GM19023 (cell line): ENCODE measurements around the gene FBXW7.

Experiments used
- ATAC-seq: cut with Tn5 transposase; IDR thresholded peaks from one replicate; pipeline ENCODE4 v1.9.1; 2021; ENCODE audit warnings: mild to moderate bottlenecking, moderate library complexity; ENCODE audit not compliant: unreplicated experiment

The FBXW7 gene

GRCh38 chr4:152513078-152513477, 22.8 kb downstream of the FBXW7 start:
- ATAC-seq = no peak

- ATAC-seq = no peak
Measured at GRCh38 chr4:152512483-152512882, 23.4 kb downstream of the FBXW7 start.

GRCh38 chr4:152510349-152511147, 25.3 kb downstream of the FBXW7 start:
- peak; percentile 52 for ATAC-seq

DNA sequence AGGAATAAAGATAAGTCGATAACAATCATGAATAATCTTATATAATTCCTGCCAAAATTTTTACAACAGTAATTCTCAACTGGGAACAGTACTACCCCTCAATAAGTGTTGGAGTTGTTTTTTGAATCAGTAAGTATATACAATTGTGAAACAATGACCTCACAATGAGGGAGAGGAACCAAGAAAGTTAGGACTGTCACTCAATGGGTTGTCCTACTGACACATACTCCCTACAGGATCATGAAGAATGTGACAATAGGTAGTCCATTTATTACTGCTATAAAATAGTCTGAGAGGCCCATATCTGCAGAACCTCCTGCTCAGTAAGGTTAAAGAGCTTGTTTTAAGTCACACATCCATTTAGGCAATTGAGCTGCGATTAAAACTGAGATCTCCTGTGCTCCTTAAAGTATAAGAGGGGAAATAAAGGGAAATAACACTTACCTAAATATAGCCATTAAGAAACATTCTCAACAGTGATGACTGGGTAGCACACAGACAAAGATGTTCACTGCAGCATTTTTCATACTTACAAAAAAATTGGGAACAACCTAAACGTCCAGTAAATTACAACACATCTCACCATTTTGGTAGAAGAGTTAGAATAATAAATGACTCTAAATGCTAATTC, 26.2 kb downstream of the FBXW7 start:
- no peak for ATAC-seq

DNA sequence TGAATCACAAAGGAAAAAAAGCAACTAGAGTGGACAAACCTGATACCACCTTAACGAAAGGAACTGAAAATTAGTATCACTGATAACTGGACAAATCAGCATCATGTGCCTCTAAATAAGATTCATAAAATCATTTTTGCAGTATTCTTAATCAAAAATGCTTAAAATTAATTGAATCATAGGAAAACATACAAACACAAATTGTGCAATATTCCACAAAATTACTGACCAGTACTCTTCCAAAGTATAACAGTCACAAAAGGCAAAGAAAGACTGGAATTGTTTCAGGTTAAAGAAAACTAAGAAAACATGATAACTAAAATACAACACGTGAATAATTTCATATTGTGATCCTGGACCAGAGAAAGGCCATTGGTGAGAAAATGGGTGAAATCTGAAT, 27.1 kb downstream of the FBXW7 start:
- ATAC-seq = no peak

DNA sequence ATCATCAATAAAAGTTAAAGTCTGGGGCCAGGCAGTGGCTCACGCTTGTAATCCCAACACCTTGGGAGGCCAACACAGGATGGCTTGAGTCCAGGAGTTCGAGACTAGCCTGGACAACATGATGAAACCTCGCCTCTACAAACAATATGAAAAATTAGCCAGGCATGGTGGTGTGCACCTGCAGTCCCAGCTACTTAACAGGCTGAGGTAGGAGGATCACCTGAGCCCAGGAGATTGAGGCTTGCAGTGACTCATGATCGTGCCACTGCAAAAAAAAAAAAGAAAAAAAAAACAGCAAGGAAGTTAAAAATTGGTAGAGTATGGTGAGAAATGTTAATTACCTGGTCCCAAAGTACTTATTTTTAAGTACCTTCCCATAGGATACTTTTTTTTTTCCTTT, 27.5 kb downstream of the FBXW7 start:
- no peak for ATAC-seq

DNA sequence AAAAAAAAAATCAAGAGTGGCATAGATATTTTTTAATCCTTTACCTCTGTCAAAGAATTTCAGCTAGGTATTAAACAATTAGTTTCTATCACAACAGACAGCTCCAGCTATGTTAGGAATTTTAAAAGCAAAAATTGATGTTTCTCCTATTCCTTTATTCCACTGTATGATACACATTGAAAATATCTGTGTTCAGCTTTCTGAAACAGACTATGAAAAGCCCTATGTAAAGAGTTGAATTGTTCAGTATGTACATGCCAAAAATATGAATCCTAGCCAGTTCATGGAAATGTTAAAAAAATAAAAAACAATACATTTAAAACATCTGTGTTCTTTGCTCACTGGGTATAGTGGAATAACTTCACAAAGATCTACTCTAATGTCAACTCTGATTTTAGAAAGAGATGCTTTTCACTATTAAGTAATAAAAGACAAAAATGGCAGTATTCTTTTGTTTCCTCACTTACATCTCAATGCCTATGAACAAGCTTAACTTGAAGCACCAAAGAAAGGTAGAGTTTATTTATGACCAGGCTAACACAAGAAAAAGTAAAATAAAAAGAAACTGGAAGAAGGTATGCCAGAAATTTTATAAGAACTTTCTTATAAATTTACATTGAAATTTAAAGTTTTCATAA, 32.1 kb downstream of the FBXW7 start:
- ATAC-seq = no peak

DNA sequence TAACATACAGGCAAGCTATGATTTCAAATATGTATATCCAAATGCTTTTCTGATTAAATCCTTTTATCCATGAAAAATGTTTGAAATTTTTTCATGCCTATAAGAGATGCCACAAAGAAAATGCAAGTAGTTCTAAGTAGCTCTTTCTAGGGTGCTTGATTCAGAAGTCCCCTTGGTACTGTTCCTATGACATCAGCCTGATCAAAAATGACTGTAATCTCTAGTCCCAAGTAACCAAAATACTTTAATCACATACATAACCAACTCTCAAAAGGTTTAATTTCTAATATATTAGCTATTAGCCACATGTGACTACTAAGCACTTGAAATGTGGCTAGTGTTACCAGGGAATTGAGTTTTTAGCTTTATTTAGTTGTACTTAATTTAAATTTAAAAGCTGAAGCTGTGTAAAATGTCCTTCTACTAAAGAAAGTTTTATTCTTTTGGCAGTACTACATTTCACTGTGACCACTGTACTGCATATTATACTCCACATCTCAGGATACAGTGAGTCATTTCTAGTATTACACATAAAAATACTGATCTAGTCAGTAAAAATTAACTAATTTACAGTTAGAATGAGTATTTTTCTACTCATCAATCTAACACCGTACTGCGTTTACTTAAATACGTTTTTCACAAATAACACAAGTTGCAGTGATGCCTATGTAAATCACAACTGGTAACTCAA, 33.9 kb downstream of the FBXW7 start:
- ATAC-seq = no peak

GRCh38 chr4:152500800-152501434, 35.0 kb downstream of the FBXW7 start:
- peak; percentile 47 for ATAC-seq

DNA sequence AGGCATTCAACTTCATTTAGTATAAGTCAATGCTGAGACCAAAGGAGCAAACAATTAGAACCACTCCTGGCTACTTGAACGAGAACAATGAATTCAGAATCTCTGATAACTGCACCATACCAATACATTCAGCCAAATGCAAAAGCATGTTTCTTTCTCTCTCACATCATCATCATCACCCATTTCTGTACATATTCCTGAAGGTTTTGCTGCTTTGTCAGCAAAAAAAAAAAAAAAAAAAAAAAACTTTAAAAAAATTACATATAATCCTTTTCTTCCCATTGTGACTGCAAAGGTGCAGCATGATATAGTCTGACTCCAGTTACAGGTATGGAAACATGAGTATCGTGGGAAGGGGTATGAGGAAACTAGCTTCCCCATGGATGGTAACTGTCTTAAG, 35.6 kb downstream of the FBXW7 start:
- ATAC-seq = no peak

DNA sequence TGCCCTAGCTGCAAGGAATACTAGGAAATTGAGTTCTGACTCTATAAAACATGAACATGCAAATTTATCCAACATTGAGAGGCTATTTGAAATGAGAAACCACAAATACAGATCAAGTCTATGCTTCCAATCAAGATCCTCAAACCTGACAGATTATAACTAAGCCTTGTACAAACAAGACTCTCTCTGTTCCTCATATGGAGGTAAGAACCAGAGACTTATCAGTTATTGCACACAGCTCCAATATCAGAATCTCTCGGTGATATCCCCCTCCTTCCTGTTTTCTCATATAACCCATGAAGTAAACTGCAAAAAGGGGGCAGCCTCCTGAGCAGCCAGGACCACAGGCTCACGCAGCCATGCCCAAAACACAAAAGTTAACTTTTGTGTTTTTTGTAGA, 36.5 kb downstream of the FBXW7 start:
- ATAC-seq = no peak

DNA sequence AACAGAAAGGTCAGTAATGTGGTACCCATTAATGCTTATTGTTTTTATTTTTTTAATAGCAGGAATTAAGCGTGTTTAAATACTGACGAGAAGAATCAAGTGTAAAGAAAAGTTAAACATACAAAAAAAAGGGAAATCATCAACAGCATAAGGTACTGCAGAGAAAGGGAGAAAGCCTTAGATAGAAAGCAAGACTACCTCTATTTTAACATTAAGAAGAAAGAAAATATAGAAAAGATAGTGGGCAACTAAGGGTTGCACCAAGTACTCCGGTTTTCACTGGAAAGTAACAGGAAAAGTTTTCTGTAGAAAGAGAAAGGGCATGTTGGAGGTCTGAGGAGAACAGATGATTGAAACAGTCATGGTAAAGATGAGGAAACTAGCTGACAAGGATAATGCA, 41.9 kb downstream of the FBXW7 start:
- no peak for ATAC-seq

- no peak for ATAC-seq
Measured at GRCh38 chr4:152488246-152488645, 47.6 kb downstream of the FBXW7 start.

DNA sequence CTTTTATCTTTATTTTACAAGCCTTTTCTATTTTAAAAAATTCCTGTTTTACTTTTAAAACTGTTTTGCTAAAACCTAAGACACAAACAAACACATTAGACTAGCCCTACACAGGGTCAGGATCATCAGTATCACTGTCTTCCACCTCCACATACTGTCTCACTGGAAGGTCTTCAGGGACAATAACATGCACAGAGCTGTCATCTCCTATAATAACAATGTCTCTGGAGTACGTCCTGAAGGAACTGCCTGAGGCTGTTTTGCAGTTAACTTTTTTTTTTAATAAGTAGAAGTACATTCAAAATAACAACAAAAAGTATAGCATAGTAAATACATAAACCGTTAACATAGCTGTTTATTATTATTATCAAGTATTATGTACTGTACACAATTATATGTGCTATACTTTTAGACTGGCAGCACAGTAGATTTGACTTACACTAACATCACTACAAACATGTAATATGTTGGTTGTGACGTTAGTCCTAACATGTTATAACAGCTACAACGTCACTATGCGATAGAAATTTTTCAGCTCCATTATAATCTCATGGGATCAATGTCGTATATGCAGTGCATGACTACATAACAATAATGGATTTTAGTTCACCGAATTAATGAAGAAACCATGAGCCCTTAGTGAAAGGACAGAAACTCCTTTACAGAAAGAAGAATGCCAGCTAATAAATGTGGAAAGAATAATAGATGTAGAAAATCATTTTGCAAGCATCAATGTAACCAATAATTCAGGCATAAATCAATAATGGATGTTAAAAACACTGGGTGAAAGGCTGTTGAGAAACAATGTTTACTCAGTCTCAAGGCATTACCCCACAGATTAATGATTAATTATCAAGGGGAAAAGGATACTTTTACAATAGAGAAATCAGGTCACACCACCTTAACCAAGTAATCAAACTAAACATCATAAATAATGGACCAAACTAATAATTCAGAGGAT, 49.2 kb downstream of the FBXW7 start:
- ATAC-seq = no peak

DNA sequence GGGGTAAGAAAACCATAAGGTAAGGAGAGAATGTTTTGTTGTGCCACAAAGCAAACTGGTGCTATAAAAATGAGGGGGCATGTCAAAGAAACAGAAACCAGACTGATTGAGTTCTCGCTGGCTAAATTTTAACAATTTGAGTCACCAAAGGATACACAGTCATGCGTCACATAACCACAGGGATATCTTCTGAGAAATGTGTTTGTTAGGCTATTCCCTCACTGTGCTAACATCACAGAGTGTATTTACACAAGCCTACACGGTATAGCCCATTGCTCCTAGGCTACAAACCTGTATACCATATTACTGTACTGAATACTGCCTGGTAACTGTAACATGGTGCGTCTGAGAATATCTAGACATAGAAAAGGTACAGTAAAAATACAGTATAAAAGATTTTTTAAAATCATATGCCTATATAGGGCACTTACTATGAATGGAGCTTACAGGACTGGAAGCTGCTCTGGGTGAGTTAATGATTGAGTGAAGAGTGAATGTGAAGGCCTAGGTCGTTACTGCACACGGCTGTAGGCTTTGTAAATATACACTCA, 50.1 kb downstream of the FBXW7 start:
- ATAC-seq = peak; percentile 96

GRCh38 chr4:152482211-152482610, 53.7 kb downstream of the FBXW7 start:
- ATAC-seq = no peak

DNA sequence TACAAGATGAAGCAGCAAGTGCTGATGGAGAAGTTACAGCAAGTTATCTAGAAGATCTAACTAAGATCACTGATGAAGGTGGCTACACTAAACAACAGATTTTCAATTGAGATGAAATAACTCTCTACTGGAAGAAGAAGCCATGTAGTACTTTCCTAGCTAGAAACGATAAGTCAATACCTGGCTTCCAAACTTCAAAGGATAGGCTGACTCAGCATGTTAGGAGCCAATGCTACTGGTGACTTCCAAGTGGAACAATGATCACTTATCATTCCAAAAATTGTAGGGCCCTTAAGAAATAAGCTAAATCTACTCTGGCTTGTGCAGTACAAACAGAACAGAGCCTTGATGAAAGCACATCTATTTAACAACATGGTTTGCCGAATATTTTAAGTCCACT, 55.0 kb downstream of the FBXW7 start:
- no peak for ATAC-seq

DNA sequence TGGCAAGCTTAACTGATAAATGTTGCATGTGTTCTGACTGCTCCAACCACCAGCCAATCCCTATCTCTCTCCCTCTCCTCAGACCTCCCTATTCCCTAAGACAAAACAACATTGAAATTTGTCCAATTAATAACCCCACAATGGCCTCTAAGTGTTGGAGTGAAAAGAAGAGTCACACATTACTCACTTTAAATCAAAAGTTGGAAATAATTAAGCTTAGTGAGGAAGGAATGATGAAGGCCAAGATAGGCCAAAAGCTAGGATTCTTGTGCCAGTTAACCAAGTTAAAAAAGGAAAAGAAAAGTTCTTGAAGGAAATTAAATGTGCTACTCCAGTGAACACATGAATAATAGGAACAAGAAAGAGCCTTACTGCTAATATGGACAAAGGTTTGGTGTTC, 55.6 kb downstream of the FBXW7 start:
- ATAC-seq = no peak

GRCh38 chr4:152479428-152480026, 56.4 kb downstream of the FBXW7 start:
- ATAC-seq = no peak
